Keratinocyte (primary cell): ENCODE data around the gene TSHR. TPM values are rescaled to one million over a fixed set of nuclear protein-coding genes. Genes with fewer than 3 reads are reported as not detected.

Experiments used
- DNase-seq: peaks from one replicate; pipeline ENCODE4 v3.0.0-alpha.2; 2011; ENCODE audit warnings: low read depth, missing footprints, low spot score
- FAIRE-seq: peaks from 2 replicates; lab custom pipeline; 2011; peaks lifted over from hg19 to GRCh38; lab: Jason Lieb, UNC
- H2AFZ ChIP-seq: 2 replicates; pipeline ENCODE4 v1.6.0; 2012; ENCODE audit warnings: low read length, control low read depth, inconsistent platforms; ENCODE audit not compliant: control insufficient read depth
- H3K27ac ChIP-seq: 2 replicates; pipeline ENCODE4 v1.5.1; 2011; ENCODE audit warnings: low read length; ENCODE audit not compliant: control insufficient read depth, insufficient read depth
- H3K27me3 ChIP-seq: 3 replicates; pipeline ENCODE4 v1.6.0; 2011; ENCODE audit warnings: low read length; ENCODE audit not compliant: control insufficient read depth, insufficient read depth; ENCODE audit errors: extremely low read depth
- H3K36me3 ChIP-seq, 2 experiments: 2 replicates in 1 of 2; 3 replicates in 1 of 2; pipeline ENCODE4 v1.5.1; 2011; ENCODE audit warnings: low read length in 2 of 2, mild to moderate bottlenecking in 1 of 2; ENCODE audit not compliant: control insufficient read depth in 2 of 2, insufficient read depth in 2 of 2; ENCODE audit errors: extremely low read depth in 1 of 2
- H3K4me1 ChIP-seq: 3 replicates; pipeline ENCODE4 v1.5.1; 2011; ENCODE audit warnings: low read length; ENCODE audit not compliant: control insufficient read depth, insufficient read depth; ENCODE audit errors: extremely low read depth
- H3K4me2 ChIP-seq: 3 replicates; pipeline ENCODE4 v1.6.0; 2011; ENCODE audit warnings: low read depth, low read length; ENCODE audit not compliant: control insufficient read depth, insufficient read depth; ENCODE audit errors: extremely low read depth
- H3K4me3 ChIP-seq, 3 experiments: fragments of 200-600 bp in 1 of 3; sonication (generic) in 1 of 3; 2 replicates in 2 of 3; 3 replicates in 1 of 3; pipeline ENCODE4 v1.5.1; 2011 to 2016; ENCODE audit warnings: low read length in 3 of 3, mild to moderate bottlenecking in 3 of 3, control low read depth in 2 of 3, inconsistent platforms in 1 of 3, low read depth in 1 of 3, mixed read lengths in 1 of 3, mixed run types in 1 of 3, moderate library complexity in 1 of 3; ENCODE audit not compliant: control insufficient read depth in 2 of 3, insufficient read depth in 2 of 3; ENCODE audit errors: extremely low read depth in 1 of 3
- H3K79me2 ChIP-seq: 2 replicates; pipeline ENCODE4 v1.6.0; 2012; ENCODE audit warnings: low read length; ENCODE audit not compliant: control insufficient read depth, insufficient read depth
- H3K9ac ChIP-seq: 3 replicates; pipeline ENCODE4 v1.6.0; 2011; ENCODE audit warnings: low read length; ENCODE audit not compliant: control insufficient read depth, insufficient read depth; ENCODE audit errors: extremely low read depth
- H3K9me1 ChIP-seq: 3 replicates; pipeline ENCODE4 v1.6.0; 2011; ENCODE audit warnings: low read length; ENCODE audit not compliant: control insufficient read depth, insufficient read depth; ENCODE audit errors: extremely low read depth
- H3K9me3 ChIP-seq: 2 replicates; pipeline ENCODE4 v1.5.1; 2012; ENCODE audit warnings: low read depth, low read length; ENCODE audit not compliant: control insufficient read depth
- H4K20me1 ChIP-seq: 3 replicates; pipeline ENCODE4 v1.6.0; 2011; ENCODE audit warnings: low read length; ENCODE audit not compliant: control insufficient read depth, insufficient read depth; ENCODE audit errors: extremely low read depth
- EZH2 ChIP-seq: IDR thresholded peaks from one replicate; pipeline ENCODE4 v1.6.1; 2012; ENCODE audit warnings: inconsistent platforms, mild to moderate bottlenecking, low read length, moderate library complexity
- dilution Hi-C: fragments of 300-500 bp; cut with MboI; formaldehyde crosslinking; loops from one replicate; pipeline ENCODE4 v1.7.0; 2020; ENCODE audit warnings: low sequenced_read_pairs; ENCODE audit not compliant: extremely low pct_ligation_motif_present
- polyA plus RNA-seq, 5 experiments: library from polyadenylated mRNA; depleted of rRNA in 3 of 5; stranded (reverse) in 3 of 5; stranded (forward) in 1 of 5; unstranded in 1 of 5; fragments of >200 nt; gene quantifications; 1 replicate in 1 of 5; 2 replicates in 3 of 5; 3 replicates in 1 of 5; pipeline versions ENCODE4 v1.2.1 to v1.2.3, GENCODE V29; 2011 to 2012; ENCODE audit warnings: missing spikeins in 2 of 5, low read depth in 1 of 5, low replicate concordance in 1 of 5
- TF ChIP-seq, protein P1 (sequence below), 3 experiments: IDR thresholded peaks in 1 of 3; conservative IDR thresholded peaks in 1 of 3; optimal IDR thresholded peaks in 1 of 3; 2 replicates in 2 of 3; 3 replicates in 1 of 3; pipeline versions ENCODE3 to v1.5.1; 2011; ENCODE audit warnings: low read length in 3 of 3, mild to moderate bottlenecking in 3 of 3, moderate library complexity in 2 of 3, control low read depth in 1 of 3, inconsistent platforms in 1 of 3; ENCODE audit not compliant: insufficient read depth in 2 of 3; ENCODE audit errors: extremely low read depth in 1 of 3

TSHR gene
- polyA plus RNA-seq, 1 donor (not counting 4 experiments of a cell fraction or from before 2014, with no cell fraction given), result 0.03 TPM

DNA sequence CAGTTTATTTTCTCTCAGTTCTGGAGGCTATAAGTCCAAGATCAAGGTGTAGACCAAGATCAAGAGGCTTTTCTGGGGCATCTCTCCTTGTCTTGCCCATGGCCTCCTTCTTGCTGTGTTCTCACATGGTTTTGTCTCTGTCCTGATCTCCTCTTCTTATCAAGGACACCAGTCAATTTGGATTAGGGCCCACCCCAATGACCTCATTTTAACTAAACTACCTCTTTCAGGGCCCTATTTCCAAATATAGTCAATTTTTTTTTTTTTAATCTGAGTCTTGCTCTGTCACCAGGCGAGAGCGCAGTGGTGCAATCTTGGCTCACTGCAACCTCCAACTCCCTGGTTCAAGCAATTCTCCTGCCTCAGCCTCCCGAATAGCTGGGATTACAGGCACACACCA lies 50.8 kb downstream of the TSHR start:
- H3K9me3 ChIP-seq, result no peaks in the 10 kb centered on the region
- H3K36me3 ChIP-seq, result no peaks in the 10 kb centered on the region
- no peak for DNase-seq
- no peak overlapping the region for H3K9ac ChIP-seq
- no peak overlapping the region for H2AFZ ChIP-seq
- no peaks in the 10 kb centered on the region for H3K9me1 ChIP-seq
- H3K4me3 ChIP-seq, result no peak overlapping the region
- H3K27ac ChIP-seq, result no peak overlapping the region
- no peak for TF ChIP-seq EZH2
- TF ChIP-seq, protein P1, sequence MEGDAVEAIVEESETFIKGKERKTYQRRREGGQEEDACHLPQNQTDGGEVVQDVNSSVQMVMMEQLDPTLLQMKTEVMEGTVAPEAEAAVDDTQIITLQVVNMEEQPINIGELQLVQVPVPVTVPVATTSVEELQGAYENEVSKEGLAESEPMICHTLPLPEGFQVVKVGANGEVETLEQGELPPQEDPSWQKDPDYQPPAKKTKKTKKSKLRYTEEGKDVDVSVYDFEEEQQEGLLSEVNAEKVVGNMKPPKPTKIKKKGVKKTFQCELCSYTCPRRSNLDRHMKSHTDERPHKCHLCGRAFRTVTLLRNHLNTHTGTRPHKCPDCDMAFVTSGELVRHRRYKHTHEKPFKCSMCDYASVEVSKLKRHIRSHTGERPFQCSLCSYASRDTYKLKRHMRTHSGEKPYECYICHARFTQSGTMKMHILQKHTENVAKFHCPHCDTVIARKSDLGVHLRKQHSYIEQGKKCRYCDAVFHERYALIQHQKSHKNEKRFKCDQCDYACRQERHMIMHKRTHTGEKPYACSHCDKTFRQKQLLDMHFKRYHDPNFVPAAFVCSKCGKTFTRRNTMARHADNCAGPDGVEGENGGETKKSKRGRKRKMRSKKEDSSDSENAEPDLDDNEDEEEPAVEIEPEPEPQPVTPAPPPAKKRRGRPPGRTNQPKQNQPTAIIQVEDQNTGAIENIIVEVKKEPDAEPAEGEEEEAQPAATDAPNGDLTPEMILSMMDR (optimal IDR thresholded peaks at IDR 0.05 in 1 of 3, IDR thresholded peaks at IDR 0.05 in 1 of 3, conservative IDR thresholded peaks at IDR 0.05 in 1 of 3; ENCODE audit: extremely low read depth in 1 of 3, insufficient read depth in 2 of 3, low read length in 3 of 3), result no peak
- no peaks in the 10 kb centered on the region for H3K27me3 ChIP-seq
- H3K4me1 ChIP-seq, result no peaks in the 10 kb centered on the region
- H3K4me2 ChIP-seq, result no peak overlapping the region
- H4K20me1 ChIP-seq, result no peaks in the 10 kb centered on the region
- H3K79me2 ChIP-seq, result no peaks in the 10 kb centered on the region
- no peak for FAIRE-seq
- dilution Hi-C loops, result no loop called here

DNA sequence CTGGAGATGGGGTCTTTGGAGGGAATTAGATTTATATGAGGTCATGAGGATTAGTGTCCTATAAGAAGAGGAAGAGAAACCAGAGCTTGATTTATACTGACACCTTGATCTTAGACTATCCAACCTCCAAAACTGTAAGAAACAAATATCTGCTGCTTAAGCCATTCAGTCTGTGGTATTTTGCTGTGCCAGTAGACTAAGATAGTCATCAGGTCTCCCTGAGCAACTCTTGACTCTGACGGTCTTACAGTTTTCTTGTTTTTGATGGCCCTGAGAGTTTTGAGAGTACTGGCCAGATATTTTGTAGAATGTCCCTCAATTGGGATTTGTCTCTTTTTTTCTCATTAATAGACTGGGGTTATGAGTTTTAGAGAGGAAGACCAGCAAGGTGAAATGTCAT lies 51.7 kb downstream of the TSHR start:
- no peaks in the 10 kb centered on the region for H3K9me1 ChIP-seq
- H3K4me2 ChIP-seq, result no peak overlapping the region
- H3K4me3 ChIP-seq, result no peak overlapping the region
- no peaks in the 10 kb centered on the region for H3K9me3 ChIP-seq
- H3K9ac ChIP-seq, result no peak overlapping the region
- no peaks in the 10 kb centered on the region for H3K79me2 ChIP-seq
- H3K4me1 ChIP-seq, result no peaks in the 10 kb centered on the region
- DNase-seq, result no peak
- no peak overlapping the region for H3K27ac ChIP-seq
- no peak overlapping the region for H2AFZ ChIP-seq
- FAIRE-seq, result no peak
- dilution Hi-C loops, result no loop called here
- no peaks in the 10 kb centered on the region for H3K27me3 ChIP-seq
- H4K20me1 ChIP-seq, result no peaks in the 10 kb centered on the region
- no peak for TF ChIP-seq EZH2
- TF ChIP-seq, protein P1 (optimal IDR thresholded peaks at IDR 0.05 in 1 of 3, IDR thresholded peaks at IDR 0.05 in 1 of 3, conservative IDR thresholded peaks at IDR 0.05 in 1 of 3; ENCODE audit: extremely low read depth in 1 of 3, insufficient read depth in 2 of 3, low read length in 3 of 3), result no peak
- H3K36me3 ChIP-seq, result no peaks in the 10 kb centered on the region
